ENCODE data around the gene SMCHD1.

The SMCHD1 gene

DNA sequence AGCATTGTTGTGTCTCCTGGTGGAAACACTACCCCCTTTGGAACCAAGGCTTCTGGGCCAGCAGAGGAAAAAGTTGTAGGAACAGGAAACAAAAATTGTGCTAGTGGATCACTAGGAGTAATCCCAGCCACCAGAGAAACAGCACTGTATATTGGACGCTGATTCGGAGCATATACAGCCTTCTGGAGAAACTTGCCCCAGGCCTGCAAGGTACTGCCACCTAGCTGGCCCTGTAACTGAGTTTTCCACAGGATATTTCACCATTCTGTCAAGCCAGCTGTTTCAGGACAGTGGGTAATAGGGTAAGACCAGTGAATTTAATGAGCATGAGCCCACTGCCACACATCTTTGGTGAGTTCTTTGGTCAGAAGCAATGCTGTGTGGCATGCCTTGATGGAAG is 166.2 kb downstream of the SMCHD1 start:
- Histone ChIP-seq H3K27ac (replicated peaks) (no peak overlapping the region), H3K4me3 (replicated peaks; ENCODE audit: insufficient read depth, low read length) (no peak overlapping the region), H3K27me3 (ENCODE audit: insufficient read depth, poor library complexity, severe bottlenecking) (no peaks in the 10 kb centered on the region)
- DNase-seq (ENCODE audit: low read depth in 1 of 2, low spot score in 1 of 2): no peak
- no peak for TF ChIP-seq POLR2AphosphoS5 (IDR thresholded peaks at IDR 0.05; ENCODE audit: low read depth)

DNA sequence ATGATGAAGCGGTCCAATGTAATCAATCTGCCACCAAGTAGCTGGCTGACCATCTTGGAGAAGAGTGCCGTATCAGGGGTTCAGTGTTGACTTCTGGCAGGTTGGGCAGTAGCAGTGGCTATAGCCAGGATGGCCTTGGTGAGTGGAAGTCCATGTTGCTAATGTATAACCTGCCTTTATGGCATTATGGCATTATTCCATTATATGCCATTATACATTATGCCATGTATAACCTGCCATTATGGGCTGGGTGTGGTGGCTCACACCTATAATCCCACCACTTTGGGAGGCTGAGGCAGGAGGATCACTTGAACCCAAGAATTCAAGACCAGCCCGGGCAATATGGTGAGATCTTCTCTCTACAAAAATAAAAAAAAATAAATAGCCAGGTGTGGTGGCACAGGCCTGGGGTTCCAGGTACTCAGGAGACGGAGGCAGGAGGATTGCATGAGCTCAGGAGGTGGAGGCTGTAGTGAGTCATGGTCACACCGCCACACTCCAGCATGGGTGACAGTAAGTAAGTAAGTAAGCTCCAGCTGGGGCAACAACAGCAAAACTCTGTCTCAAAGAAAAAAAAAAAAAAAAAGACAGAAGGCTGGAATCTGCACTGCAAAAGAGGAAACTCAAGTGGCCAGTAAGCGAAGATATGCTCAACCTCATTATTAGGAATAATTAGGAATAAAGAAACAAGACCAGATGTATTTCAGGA is 166.8 kb downstream of the SMCHD1 start:
- Histone ChIP-seq H3K4me3 (replicated peaks; ENCODE audit: insufficient read depth, low read length) (no peak overlapping the region), H3K27ac (replicated peaks) (no peak overlapping the region), H3K27me3 (ENCODE audit: insufficient read depth, poor library complexity, severe bottlenecking) (no peaks in the 10 kb centered on the region)
- DNase-seq (ENCODE audit: low read depth in 1 of 2, low spot score in 1 of 2): no peak
- TF ChIP-seq SPI1 (IDR thresholded peaks at IDR 0.05; ENCODE audit: borderline replicate concordance, low read depth): no peak
- TF ChIP-seq GABPA (IDR thresholded peaks at IDR 0.05; ENCODE audit: low read depth): no peak
- TF ChIP-seq, protein P1, sequence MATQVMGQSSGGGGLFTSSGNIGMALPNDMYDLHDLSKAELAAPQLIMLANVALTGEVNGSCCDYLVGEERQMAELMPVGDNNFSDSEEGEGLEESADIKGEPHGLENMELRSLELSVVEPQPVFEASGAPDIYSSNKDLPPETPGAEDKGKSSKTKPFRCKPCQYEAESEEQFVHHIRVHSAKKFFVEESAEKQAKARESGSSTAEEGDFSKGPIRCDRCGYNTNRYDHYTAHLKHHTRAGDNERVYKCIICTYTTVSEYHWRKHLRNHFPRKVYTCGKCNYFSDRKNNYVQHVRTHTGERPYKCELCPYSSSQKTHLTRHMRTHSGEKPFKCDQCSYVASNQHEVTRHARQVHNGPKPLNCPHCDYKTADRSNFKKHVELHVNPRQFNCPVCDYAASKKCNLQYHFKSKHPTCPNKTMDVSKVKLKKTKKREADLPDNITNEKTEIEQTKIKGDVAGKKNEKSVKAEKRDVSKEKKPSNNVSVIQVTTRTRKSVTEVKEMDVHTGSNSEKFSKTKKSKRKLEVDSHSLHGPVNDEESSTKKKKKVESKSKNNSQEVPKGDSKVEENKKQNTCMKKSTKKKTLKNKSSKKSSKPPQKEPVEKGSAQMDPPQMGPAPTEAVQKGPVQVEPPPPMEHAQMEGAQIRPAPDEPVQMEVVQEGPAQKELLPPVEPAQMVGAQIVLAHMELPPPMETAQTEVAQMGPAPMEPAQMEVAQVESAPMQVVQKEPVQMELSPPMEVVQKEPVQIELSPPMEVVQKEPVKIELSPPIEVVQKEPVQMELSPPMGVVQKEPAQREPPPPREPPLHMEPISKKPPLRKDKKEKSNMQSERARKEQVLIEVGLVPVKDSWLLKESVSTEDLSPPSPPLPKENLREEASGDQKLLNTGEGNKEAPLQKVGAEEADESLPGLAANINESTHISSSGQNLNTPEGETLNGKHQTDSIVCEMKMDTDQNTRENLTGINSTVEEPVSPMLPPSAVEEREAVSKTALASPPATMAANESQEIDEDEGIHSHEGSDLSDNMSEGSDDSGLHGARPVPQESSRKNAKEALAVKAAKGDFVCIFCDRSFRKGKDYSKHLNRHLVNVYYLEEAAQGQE (IDR thresholded peaks at IDR 0.05; ENCODE audit: insufficient replicate concordance, low read depth): no peak
- no peak for TF ChIP-seq POLR2AphosphoS5 (IDR thresholded peaks at IDR 0.05; ENCODE audit: low read depth)
- TF ChIP-seq, protein P2, sequence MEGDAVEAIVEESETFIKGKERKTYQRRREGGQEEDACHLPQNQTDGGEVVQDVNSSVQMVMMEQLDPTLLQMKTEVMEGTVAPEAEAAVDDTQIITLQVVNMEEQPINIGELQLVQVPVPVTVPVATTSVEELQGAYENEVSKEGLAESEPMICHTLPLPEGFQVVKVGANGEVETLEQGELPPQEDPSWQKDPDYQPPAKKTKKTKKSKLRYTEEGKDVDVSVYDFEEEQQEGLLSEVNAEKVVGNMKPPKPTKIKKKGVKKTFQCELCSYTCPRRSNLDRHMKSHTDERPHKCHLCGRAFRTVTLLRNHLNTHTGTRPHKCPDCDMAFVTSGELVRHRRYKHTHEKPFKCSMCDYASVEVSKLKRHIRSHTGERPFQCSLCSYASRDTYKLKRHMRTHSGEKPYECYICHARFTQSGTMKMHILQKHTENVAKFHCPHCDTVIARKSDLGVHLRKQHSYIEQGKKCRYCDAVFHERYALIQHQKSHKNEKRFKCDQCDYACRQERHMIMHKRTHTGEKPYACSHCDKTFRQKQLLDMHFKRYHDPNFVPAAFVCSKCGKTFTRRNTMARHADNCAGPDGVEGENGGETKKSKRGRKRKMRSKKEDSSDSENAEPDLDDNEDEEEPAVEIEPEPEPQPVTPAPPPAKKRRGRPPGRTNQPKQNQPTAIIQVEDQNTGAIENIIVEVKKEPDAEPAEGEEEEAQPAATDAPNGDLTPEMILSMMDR (IDR thresholded peaks at IDR 0.05; ENCODE audit: insufficient read depth, low read length): no peak

DNA sequence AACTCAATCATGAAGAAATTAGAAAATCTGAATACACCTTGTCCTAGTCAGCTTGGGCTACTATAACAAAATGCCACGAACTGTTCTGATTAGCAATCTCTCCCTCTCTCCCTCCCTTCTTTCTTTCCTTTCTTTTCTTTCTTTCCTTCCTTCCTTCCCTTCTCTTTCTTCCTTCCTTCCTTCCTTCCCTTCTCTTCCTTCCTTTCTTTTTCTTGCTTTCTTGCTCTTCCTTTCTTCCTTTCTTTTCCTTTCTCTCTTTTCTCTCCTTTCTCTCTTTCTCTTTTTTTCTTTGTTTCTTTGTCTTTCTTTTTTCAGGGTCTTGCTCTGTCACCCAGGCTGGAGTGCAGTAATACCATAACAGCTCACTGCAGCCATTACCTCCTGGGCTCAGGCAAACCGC is 167.7 kb downstream of the SMCHD1 start:
- no peaks in the 10 kb centered on the region for H3K27me3 ChIP-seq (ENCODE audit: insufficient read depth, poor library complexity, severe bottlenecking)
- TF ChIP-seq SPI1 (IDR thresholded peaks at IDR 0.05; ENCODE audit: borderline replicate concordance, low read depth): no peak
- TF ChIP-seq GABPA (IDR thresholded peaks at IDR 0.05; ENCODE audit: low read depth): no peak
- no peak for TF ChIP-seq POLR2AphosphoS5 (IDR thresholded peaks at IDR 0.05; ENCODE audit: low read depth)
- TF ChIP-seq, protein P2 (IDR thresholded peaks at IDR 0.05; ENCODE audit: insufficient read depth, low read length): no peak
- TF ChIP-seq, protein P1 (IDR thresholded peaks at IDR 0.05; ENCODE audit: insufficient replicate concordance, low read depth): no peak
- no peak for DNase-seq (ENCODE audit: low read depth in 1 of 2, low spot score in 1 of 2)
- no peak overlapping the region for H3K27ac ChIP-seq (replicated peaks)
- H3K4me3 ChIP-seq (replicated peaks; ENCODE audit: insufficient read depth, low read length): no peak overlapping the region

DNA sequence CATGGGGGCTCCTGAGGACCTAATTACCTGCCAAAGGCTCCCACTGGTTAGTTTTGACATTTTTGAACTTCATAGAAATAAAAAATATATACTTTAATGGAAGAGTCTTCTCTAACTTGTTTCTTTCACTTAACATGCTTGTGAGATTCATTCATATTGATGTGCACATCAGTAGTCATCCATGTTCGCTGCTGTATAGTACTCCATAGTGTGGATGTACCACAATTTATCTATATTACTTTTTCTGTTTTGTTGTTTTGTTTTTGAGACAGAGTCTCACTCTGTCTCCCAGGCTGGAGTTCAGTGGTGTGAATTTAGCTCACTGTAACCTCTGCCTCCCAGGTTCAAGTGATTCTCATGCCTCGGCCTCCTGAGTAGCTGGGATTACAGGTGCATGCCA is 168.4 kb downstream of the SMCHD1 start:
- no peak for DNase-seq (ENCODE audit: low read depth in 1 of 2, low spot score in 1 of 2)
- H3K27me3 ChIP-seq (ENCODE audit: insufficient read depth, poor library complexity, severe bottlenecking): no peaks in the 10 kb centered on the region
- H3K4me3 ChIP-seq (replicated peaks; ENCODE audit: insufficient read depth, low read length): no peak overlapping the region
- no peak overlapping the region for H3K27ac ChIP-seq (replicated peaks)
- TF ChIP-seq, protein P1 (IDR thresholded peaks at IDR 0.05; ENCODE audit: insufficient replicate concordance, low read depth): no peak
- no peak for TF ChIP-seq POLR2AphosphoS5 (IDR thresholded peaks at IDR 0.05; ENCODE audit: low read depth)

All from HL-60 (cell line).